ENCODE data around the gene POPDC2.
"Not testable (repeated sequence)": the region's sequence is repeated elsewhere in the genome, so short reads cannot be mapped to it uniquely, and the experiment has no call there.

Gene POPDC2

GRCh38 chr3:119681279-119681678, 20.9 kb upstream of the POPDC2 start:
- Histone ChIP-seq H3K4me1 (ENCODE audit: control insufficient read depth, insufficient read depth, low read length) (peaks cover 3% of the 10 kb centered on the region; the same call in 1 of the 2 replicates), H3K4me3 (ENCODE audit: low read depth, low read length) (no peak overlapping the region), H3K27me3 (ENCODE audit: control insufficient read depth, insufficient read depth, low read length) (no peaks in the 10 kb centered on the region), H3K27ac (ENCODE audit: low read depth, low read length) (no peak overlapping the region), H3K36me3 (ENCODE audit: control insufficient read depth, insufficient read depth, low read length) (no peaks in the 10 kb centered on the region), H3K9ac (ENCODE audit: low read depth, low read length) (no peak overlapping the region), H3K9me3 (ENCODE audit: control insufficient read depth, insufficient read depth, low read length) (no peaks in the 10 kb centered on the region)

GRCh38 chr3:119679874-119680273, 19.5 kb upstream of the POPDC2 start:
- Histone ChIP-seq H3K9me3 (ENCODE audit: control insufficient read depth, insufficient read depth, low read length) (no peaks in the 10 kb centered on the region), H3K4me1 (ENCODE audit: control insufficient read depth, insufficient read depth, low read length) (0 out of 2 replicates have a peak, but pooled peaks cover 6% of the 10 kb centered on the region), H3K36me3 (ENCODE audit: control insufficient read depth, insufficient read depth, low read length) (peaks cover 6% of the 10 kb centered on the region), H3K9ac (ENCODE audit: low read depth, low read length) (no peak overlapping the region), H3K27me3 (ENCODE audit: control insufficient read depth, insufficient read depth, low read length) (no peaks in the 10 kb centered on the region), H3K4me3 (ENCODE audit: low read depth, low read length) (no peak overlapping the region), H3K27ac (ENCODE audit: low read depth, low read length) (no peak overlapping the region)

DNA sequence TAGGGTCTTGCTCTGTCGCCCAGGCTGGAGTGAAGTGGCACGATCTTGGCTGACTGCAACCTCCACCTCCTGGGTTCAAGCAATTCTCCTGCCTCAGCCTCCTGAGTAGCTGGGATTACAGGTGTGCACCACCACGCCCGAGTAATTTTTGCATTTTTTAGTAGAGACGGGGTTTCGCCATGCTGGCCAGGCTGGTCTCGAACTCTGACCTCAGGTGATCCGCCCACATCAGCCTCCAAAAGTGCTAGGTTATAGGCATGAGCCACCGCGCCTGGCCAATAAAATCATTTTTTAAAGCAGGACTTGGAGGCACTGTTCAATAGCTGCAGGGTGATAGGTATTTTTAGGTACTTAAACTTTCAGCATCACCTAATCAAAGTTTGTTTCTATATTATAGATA, 17.8 kb upstream of the POPDC2 start:
- H3K4me1 ChIP-seq (ENCODE audit: control insufficient read depth, insufficient read depth, low read length); H3K4me3 ChIP-seq (ENCODE audit: low read depth, low read length); H3K27ac ChIP-seq (ENCODE audit: low read depth, low read length); H3K27me3 ChIP-seq (ENCODE audit: control insufficient read depth, insufficient read depth, low read length); H3K9ac ChIP-seq (ENCODE audit: low read depth, low read length); H3K9me3 ChIP-seq (ENCODE audit: control insufficient read depth, insufficient read depth, low read length): not testable (repeated sequence)
- peaks cover 21% of the 10 kb centered on the region for H3K36me3 ChIP-seq (ENCODE audit: control insufficient read depth, insufficient read depth, low read length)

DNA sequence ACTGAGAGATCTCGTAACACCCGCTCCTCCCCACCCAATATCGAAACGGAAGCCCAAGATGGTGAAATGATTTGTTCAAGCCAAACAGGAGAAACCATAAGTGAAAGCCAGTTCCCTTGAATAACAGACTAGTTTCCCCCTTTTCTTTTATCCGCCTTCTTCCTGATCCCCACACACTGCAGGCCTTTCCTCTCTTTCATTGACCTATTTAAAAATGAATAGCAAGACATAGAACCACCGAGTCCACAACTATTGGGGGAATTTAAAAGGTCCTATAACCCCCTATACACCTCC, 17.2 kb upstream of the POPDC2 start:
- Histone ChIP-seq H3K36me3 (ENCODE audit: control insufficient read depth, insufficient read depth, low read length) (peaks cover 27% of the 10 kb centered on the region), H3K27me3 (ENCODE audit: control insufficient read depth, insufficient read depth, low read length) (no peaks in the 10 kb centered on the region), H3K27ac (ENCODE audit: low read depth, low read length) (peak overlapping the region; percentile 89), H3K9ac (ENCODE audit: low read depth, low read length) (peak overlapping the region; percentile 30; the same call in 1 of the 2 replicates), H3K4me3 (ENCODE audit: low read depth, low read length) (peak overlapping the region; percentile 73), H3K9me3 (ENCODE audit: control insufficient read depth, insufficient read depth, low read length) (no peaks in the 10 kb centered on the region), H3K4me1 (ENCODE audit: control insufficient read depth, insufficient read depth, low read length) (0 out of 2 replicates have a peak, but pooled peaks cover 6% of the 10 kb centered on the region)

DNA sequence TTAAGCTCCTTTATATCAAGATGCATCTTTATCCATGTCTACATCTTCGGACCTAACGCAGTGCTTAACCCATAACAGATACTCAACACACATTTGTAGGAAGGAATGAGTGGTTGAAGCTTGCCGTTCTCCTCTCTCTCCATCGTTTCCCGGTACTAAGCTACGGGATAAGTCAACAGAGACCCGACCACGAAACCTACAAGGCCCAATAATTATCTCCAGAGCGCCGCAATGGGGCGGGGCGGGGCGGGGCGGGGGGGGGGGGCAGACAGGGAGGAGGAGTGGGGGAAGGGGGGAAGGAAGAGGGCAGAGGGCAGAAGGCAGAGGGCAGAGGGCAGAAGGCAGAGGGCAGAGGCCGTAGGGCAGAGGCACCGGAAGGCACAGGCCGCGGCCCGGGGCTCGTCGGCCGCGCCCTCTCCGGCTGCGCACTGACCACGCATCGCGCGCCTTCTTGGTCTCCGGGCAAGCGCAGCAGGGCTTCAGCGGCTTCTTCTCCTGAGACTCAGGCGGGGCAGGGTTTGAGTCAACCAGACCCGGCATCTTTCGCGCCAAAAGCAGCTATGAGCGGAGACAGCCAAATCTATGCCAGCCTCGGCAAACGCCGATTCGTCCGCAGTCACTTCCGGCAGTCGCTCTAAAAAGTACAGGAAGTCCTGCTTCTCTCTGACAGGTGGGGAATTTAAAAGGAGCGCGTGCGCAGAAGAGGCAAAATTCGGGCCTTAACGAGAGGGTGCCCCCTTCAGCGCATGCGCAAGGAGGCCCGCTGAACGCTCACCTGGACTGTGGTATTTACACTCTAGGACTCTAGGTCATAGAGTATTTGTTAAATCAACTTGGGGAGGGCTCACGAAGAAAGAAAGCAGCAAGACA, 16.6 kb upstream of the POPDC2 start, which contains the start of gene COX17:
TSS of gene COX17 (minus strand) at position 636 of the 870 bp plus-strand sequence. CDS start at position 540, 96 bp downstream.
- Histone ChIP-seq H3K27me3 (ENCODE audit: control insufficient read depth, insufficient read depth, low read length) (no peaks in the 10 kb centered on the region), H3K9ac (ENCODE audit: low read depth, low read length) (peak within 1 kb of the TSS; percentile 64), H3K4me3 (ENCODE audit: low read depth, low read length) (peak within 1 kb of the TSS; percentile 88), H3K9me3 (ENCODE audit: control insufficient read depth, insufficient read depth, low read length) (no peaks in the 10 kb centered on the region), H3K36me3 (ENCODE audit: control insufficient read depth, insufficient read depth, low read length) (peaks cover 33% of the 10 kb centered on the region), H3K27ac (ENCODE audit: low read depth, low read length) (peak within 1 kb of the TSS; percentile 89), H3K4me1 (ENCODE audit: control insufficient read depth, insufficient read depth, low read length) (0 out of 2 replicates have a peak, but pooled peaks cover 6% of the 10 kb centered on the region)

- Histone ChIP-seq H3K4me1 (ENCODE audit: control insufficient read depth, insufficient read depth, low read length) (0 out of 2 replicates have a peak, but pooled peaks cover 6% of the 10 kb centered on the region), H3K9ac (ENCODE audit: low read depth, low read length) (no peak overlapping the region), H3K4me3 (ENCODE audit: low read depth, low read length) (peak overlapping the region; percentile 88), H3K27me3 (ENCODE audit: control insufficient read depth, insufficient read depth, low read length) (no peaks in the 10 kb centered on the region), H3K9me3 (ENCODE audit: control insufficient read depth, insufficient read depth, low read length) (no peaks in the 10 kb centered on the region), H3K36me3 (ENCODE audit: control insufficient read depth, insufficient read depth, low read length) (peaks cover 43% of the 10 kb centered on the region), H3K27ac (ENCODE audit: low read depth, low read length) (no peak overlapping the region)
Observed at GRCh38 chr3:119676020-119676419, 15.6 kb upstream of the POPDC2 start.

- peaks cover 49% of the 10 kb centered on the region for H3K36me3 ChIP-seq (ENCODE audit: control insufficient read depth, insufficient read depth, low read length)
- no peak overlapping the region for H3K27ac ChIP-seq (ENCODE audit: low read depth, low read length)
- H3K9me3 ChIP-seq (ENCODE audit: control insufficient read depth, insufficient read depth, low read length) = no peaks in the 10 kb centered on the region
- no peak overlapping the region for H3K9ac ChIP-seq (ENCODE audit: low read depth, low read length)
- no peaks in the 10 kb centered on the region for H3K27me3 ChIP-seq (ENCODE audit: control insufficient read depth, insufficient read depth, low read length)
- H3K4me1 ChIP-seq (ENCODE audit: control insufficient read depth, insufficient read depth, low read length) = peaks cover 10% of the 10 kb centered on the region; the same call in 1 of the 2 replicates
- no peak overlapping the region for H3K4me3 ChIP-seq (ENCODE audit: low read depth, low read length)
Observed at GRCh38 chr3:119675188-119675874, 14.9 kb upstream of the POPDC2 start.

GRCh38 chr3:119673875-119674274, 13.5 kb upstream of the POPDC2 start:
- Histone ChIP-seq H3K4me1 (ENCODE audit: control insufficient read depth, insufficient read depth, low read length) (peaks cover 14% of the 10 kb centered on the region; the same call in 1 of the 2 replicates), H3K4me3 (ENCODE audit: low read depth, low read length) (no peak overlapping the region), H3K9ac (ENCODE audit: low read depth, low read length) (no peak overlapping the region), H3K36me3 (ENCODE audit: control insufficient read depth, insufficient read depth, low read length) (peaks cover 64% of the 10 kb centered on the region), H3K27me3 (ENCODE audit: control insufficient read depth, insufficient read depth, low read length) (no peaks in the 10 kb centered on the region), H3K27ac (ENCODE audit: low read depth, low read length) (no peak overlapping the region), H3K9me3 (ENCODE audit: control insufficient read depth, insufficient read depth, low read length) (no peaks in the 10 kb centered on the region)

GRCh38 chr3:119672776-119673175, 12.4 kb upstream of the POPDC2 start:
- H3K9me3 ChIP-seq (ENCODE audit: control insufficient read depth, insufficient read depth, low read length) = no peaks in the 10 kb centered on the region
- H3K9ac ChIP-seq (ENCODE audit: low read depth, low read length) = no peak overlapping the region
- H3K27me3 ChIP-seq (ENCODE audit: control insufficient read depth, insufficient read depth, low read length) = no peaks in the 10 kb centered on the region
- H3K4me3 ChIP-seq (ENCODE audit: low read depth, low read length) = no peak overlapping the region
- no peak overlapping the region for H3K27ac ChIP-seq (ENCODE audit: low read depth, low read length)
- peaks cover 72% of the 10 kb centered on the region for H3K36me3 ChIP-seq (ENCODE audit: control insufficient read depth, insufficient read depth, low read length)
- H3K4me1 ChIP-seq (ENCODE audit: control insufficient read depth, insufficient read depth, low read length) = peaks cover 14% of the 10 kb centered on the region; the same call in 1 of the 2 replicates

GRCh38 chr3:119669906-119670570, 9.6 kb upstream of the POPDC2 start:
- H3K27ac ChIP-seq (ENCODE audit: low read depth, low read length) = no peak overlapping the region
- no peaks in the 10 kb centered on the region for H3K27me3 ChIP-seq (ENCODE audit: control insufficient read depth, insufficient read depth, low read length)

More at GRCh38 chr3:119669906-119670570, 9.6 kb upstream of the POPDC2 start:
- Histone ChIP-seq H3K36me3 (ENCODE audit: control insufficient read depth, insufficient read depth, low read length) (peaks cover 68% of the 10 kb centered on the region), H3K4me1 (ENCODE audit: control insufficient read depth, insufficient read depth, low read length) (peaks cover 8% of the 10 kb centered on the region; the same call in 1 of the 2 replicates), H3K9me3 (ENCODE audit: control insufficient read depth, insufficient read depth, low read length) (no peaks in the 10 kb centered on the region), H3K4me3 (ENCODE audit: low read depth, low read length) (no peak overlapping the region), H3K9ac (ENCODE audit: low read depth, low read length) (no peak overlapping the region)

Data from HUES48 (cell line).